ENCODE data around the gene TRPV5.

TRPV5 gene

GRCh38 chr7:142868188-142868985 is 65.2 kb downstream of the TRPV5 start:
- no peak for DNase-seq

DNA sequence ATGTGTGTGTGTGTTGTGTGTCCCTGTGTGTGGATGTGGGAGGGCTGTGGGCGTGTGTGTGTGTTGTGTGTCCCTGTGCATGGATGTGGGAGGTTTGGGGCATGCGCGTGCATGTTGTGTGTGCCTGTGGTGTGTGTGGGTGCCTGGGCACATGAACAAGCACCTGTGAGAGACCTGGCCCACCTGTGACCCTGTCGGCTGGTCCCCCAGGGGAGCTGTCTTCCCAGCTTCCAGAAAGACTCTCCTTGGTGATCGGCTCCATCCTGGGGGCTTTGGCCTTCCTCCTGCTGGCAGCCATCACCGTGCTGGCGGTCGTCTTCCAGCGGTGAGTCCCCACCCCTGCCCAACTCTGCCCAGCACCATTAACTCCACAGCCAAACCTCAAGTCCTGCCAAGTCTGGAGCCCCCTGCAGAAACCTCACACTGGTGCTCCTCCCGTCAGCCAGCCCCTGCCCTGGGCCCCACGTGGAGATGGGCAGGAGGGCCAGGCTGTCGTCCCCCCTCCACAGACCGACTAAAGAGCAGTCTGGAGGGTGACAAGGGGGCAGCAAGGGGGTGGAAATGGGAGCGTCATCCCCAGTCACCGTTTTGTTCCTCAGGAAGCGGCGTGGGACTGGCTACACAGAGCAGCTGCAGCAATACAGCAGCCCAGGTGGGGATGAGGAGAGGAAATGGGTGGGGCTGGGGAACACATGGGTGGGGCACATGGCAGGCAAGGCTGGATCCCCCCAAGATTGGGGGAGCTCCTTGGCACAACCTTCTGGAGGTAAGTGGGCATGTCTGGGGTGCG is 66.0 kb downstream of the TRPV5 start:
- no peak for DNase-seq

- no peak for DNase-seq
Observed at GRCh38 chr7:142867097-142867378, 66.5 kb downstream of the TRPV5 start.

DNA sequence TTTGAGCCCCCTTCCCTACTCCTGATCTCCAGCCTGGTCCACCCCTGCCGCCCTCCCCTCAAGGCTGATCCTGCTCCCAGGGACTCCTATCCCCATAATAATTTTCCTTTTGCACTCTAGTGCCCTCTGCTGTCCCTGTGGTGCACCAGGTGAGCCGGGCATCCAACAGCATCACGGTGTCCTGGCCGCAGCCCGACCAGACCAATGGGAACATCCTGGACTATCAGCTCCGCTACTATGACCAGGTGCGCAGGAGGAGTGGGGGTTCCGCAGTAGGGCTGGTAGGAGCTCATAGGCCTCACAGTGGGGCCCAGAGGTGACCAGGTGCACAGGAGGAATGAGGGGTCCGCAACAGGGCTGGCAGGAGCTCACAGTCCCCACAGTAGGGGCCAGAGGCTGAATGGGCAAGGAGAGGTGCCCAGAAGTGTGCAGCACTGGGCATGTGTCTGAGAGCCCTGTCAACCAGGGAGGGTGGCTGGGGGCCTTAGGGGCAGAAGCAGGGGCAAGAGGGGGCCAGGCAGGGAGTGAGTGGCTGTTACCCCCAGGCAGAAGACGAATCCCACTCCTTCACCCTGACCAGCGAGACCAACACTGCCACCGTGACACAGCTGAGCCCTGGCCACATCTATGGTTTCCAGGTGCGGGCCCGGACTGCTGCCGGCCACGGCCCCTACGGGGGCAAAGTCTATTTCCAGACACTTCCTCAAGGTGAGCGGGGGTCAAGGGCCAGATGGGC is 67.0 kb downstream of the TRPV5 start:
- no peak for DNase-seq

- no peak for DNase-seq
Observed at GRCh38 chr7:142865766-142866165, 67.8 kb downstream of the TRPV5 start.

GRCh38 chr7:142864980-142865747 is 68.4 kb downstream of the TRPV5 start:
- DNase-seq, result no peak

- no peak for DNase-seq
Observed at GRCh38 chr7:142863891-142864685, 69.5 kb downstream of the TRPV5 start.

- DNase-seq, result no peak
Observed at GRCh38 chr7:142862786-142863400, 70.7 kb downstream of the TRPV5 start.

DNA sequence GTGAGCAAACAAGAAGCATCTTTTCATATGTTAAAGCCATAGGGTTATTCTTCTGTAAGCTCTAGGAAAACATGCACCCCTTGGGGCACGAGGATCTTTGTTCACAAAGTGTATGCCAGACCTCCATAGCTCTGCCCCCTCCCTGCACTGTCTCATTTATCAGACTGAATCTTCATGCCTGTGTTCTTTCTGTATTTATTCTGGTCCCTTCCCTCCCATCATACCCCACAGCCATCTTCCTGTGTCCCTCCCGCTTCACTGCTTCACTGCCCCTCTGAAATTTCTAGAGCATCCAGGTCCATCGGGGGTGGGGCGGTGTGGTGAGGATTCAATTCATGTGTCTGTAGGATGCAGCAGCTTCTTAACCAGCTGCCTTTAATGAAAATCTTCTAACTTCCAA is 71.2 kb downstream of the TRPV5 start:
- no peak for DNase-seq

DNA sequence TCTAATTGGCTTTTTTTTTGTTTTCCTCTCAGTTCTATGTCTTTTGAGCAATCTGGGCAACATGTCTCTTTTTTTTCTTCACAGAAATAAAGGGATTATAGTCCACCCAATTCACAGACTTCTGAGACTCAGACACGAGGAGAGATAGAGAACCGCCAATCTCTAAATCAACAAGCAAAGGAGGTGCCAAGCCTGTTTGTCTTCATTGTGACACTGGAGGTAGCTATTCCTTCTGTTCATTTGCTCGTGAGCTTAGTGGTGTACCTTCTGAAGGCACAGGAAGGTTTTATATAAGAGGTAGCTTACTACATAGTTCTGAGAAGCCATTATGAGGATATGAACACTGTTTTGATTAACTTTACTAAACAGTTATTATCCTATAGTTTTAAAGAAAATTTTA is 72.6 kb downstream of the TRPV5 start:
- no peak for DNase-seq

- no peak for DNase-seq
Observed at GRCh38 chr7:142859829-142860228, 73.7 kb downstream of the TRPV5 start.

- DNase-seq, result no peak
Observed at GRCh38 chr7:142859411-142859810, 74.1 kb downstream of the TRPV5 start.

Measured in NCI-H2227 treated with DMSO at 0.1 percent for 48 hours (cell line).